Myocyte (in vitro differentiated cells): ENCODE results near the gene TRDMT1. TPM values are rescaled to one million over a fixed set of nuclear protein-coding genes. Genes with fewer than 3 reads are reported as not detected.
A peak's percentile ranks its signal among the peaks of the same experiment; 100 is the strongest.

Experiments
- DNase-seq: peaks from one replicate; pipeline ENCODE4 v3.0.0-alpha.2; 2012; ENCODE audit warnings: low read depth
- total RNA-seq: library from RNA; depleted of rRNA; stranded (reverse); fragments of >200 nt; gene quantifications from 2 replicates; pipeline ENCODE4 v1.2.3, GENCODE V29; 2014

Gene TRDMT1
- total RNA-seq, 1 donor from 2014 or later = 2.6 TPM

DNA sequence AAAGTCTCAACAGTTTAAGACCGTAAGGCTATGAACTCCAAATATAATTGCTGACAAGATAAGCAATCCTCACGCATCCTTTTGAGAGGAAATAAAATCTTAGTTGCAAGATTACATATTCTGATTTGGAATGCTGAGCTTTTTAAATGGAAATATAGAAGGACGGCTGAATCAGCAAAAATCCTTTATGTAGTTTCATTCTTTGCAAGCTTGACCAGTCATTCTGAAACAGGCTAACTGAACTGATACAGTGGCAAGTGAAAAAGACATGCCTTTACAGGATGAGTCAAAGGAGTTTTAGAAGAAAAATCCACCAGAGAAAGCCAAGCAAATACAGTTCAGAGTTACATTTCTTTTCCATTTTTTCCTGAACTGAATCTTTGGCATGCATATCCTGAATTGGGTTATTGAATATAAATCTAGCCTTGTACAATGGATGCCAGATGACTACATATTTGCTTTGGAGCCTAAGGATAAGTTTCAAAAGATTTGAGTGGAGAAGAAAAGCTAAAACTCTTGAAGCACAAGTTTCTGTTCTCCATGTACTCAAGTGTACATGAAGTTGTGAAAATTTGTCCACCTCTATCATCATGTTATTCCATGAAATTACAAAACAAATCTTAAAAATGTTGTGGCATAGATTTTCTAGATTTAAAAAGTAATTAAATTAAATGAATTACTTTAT, 30.9 kb upstream of the TRDMT1 start:
- DNase-seq = no peak

DNA sequence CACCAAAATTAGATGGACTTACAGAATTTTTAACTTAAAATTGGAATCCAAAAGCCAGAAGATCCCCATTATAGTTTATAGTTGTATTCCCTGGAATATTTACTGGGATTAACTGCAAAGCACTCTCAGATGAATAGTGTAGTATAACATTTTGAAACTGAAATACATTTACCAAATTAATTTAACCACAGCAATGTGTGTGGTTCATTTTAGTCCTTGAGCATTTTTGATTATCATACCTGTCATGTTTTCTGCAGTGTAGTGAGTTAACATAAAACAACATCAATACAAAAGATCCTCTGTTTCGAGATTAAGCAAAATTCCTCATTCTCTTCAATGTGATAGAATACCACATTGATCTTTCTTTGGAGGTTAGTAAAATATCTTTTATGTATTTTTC, 30.3 kb upstream of the TRDMT1 start:
- no peak for DNase-seq

DNA sequence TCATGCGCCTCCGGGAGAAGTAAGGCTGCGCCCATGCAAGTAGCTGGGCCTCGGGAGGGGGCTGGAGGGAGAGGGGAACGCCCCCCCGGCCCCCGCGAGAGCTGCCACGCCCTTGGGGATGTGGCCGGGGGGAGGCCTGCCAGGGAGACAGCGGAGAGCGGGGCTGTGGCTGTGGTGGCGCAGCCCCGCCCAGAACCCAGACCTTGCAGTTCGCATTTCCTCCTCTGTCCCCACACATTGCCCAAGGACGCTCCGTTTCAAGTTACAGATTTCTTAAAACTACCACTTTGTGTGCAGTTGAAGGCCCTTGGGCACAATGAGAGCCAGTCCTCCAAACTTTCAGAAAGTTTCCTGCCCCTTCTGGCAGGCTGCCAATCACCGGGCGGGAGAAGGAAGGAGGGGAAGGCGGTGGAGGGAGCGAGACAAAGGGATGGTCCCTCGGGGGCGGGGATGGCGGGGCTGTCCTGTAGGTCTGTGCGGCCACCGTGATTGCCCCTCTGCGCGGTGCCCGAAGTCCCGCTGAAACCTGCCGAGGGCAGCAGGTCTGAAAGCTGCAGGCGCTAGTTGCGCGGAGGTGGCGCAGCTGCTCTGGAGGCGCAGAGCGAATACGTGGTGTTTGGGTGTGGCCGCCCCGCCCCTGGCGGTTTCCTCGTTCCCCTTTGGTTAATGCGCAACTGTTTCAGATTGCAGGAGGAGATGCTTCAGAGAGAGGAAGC, 28.7 kb upstream of the TRDMT1 start:
- peak; percentile 91 for DNase-seq

DNA sequence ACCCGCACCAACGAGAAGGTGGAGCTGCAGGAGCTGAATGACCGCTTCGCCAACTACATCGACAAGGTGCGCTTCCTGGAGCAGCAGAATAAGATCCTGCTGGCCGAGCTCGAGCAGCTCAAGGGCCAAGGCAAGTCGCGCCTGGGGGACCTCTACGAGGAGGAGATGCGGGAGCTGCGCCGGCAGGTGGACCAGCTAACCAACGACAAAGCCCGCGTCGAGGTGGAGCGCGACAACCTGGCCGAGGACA, 28.2 kb upstream of the TRDMT1 start:
- DNase-seq = peak; percentile 53

DNA sequence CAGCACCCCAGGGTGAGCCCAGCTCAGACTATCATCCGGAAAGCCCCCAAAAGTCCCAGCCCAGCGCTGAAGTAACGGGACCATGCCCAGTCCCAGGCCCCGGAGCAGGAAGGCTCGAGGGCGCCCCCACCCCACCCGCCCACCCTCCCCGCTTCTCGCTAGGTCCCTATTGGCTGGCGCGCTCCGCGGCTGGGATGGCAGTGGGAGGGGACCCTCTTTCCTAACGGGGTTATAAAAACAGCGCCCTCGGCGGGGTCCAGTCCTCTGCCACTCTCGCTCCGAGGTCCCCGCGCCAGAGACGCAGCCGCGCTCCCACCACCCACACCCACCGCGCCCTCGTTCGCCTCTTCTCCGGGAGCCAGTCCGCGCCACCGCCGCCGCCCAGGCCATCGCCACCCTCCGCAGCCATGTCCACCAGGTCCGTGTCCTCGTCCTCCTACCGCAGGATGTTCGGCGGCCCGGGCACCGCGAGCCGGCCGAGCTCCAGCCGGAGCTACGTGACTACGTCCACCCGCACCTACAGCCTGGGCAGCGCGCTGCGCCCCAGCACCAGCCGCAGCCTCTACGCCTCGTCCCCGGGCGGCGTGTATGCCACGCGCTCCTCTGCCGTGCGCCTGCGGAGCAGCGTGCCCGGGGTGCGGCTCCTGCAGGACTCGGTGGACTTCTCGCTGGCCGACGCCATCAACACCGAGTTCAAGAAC, 27.7 kb upstream of the TRDMT1 start:
- peak; percentile 93 for DNase-seq

DNA sequence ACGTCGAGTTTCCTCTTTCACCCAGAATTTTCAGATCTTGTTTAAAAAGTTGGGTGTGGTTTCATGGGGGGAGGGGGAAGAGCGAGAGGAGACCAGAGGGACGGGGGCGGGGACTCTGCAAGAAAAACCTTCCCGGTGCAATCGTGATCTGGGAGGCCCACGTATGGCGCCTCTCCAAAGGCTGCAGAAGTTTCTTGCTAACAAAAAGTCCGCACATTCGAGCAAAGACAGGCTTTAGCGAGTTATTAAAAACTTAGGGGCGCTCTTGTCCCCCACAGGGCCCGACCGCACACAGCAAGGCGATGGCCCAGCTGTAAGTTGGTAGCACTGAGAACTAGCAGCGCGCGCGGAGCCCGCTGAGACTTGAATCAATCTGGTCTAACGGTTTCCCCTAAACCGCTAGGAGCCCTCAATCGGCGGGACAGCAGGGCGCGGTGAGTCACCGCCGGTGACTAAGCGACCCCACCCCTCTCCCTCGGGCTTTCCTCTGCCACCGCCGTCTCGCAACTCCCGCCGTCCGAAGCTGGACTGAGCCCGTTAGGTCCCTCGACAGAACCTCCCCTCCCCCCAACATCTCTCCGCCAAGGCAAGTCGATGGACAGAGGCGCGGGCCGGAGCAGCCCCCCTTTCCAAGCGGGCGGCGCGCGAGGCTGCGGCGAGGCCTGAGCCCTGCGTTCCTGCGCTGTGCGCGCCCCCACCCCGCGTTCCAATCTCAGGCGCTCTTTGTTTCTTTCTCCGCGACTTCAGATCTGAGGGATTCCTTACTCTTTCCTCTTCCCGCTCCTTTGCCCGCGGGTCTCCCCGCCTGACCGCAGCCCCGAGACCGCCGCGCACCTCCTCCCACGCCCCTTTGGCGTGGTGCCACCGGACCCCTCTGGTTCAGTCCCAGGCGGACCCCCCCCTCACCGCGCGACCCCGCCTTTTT, 26.9 kb upstream of the TRDMT1 start, which contains the start of gene VIM:
Gene VIM, plus strand, starts transcription at position 151 of the 925 bp plus-strand sequence. CDS start 1,182 bp downstream, outside the sequence.
- DNase-seq = peak; percentile 92

DNA sequence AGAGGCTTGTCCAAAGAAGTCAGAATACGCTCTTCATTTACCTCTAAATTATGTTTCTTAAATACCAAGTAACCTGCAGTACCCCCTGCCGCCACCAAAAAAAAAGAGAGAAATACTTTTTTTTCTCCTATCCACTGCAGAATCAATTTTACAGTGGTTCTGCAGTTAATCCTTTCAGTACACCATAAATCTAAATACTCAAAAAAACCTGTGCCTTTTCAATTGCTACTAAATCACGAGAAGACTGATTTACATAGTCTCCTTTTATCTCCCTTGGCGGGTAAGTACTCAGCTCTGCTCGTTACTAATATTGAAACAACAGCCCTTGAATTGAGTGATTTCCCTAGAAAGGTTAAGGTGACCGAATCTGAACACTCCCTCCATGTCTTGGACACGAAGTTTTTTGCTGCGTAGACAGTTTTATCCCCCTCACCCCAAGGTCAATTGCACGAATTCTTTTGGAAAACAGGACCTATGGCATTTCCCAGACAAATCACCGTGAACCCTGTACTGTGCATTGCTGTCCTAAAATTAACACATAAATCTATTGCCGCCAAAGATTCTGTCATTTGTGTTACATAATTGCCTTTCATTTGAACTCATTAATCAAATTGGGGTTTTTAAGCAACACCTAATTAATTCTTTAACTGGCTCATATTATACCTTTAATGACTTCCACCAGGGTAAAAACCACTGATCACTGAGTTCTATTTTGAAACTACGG, 26.1 kb upstream of the TRDMT1 start:
- DNase-seq = no peak

DNA sequence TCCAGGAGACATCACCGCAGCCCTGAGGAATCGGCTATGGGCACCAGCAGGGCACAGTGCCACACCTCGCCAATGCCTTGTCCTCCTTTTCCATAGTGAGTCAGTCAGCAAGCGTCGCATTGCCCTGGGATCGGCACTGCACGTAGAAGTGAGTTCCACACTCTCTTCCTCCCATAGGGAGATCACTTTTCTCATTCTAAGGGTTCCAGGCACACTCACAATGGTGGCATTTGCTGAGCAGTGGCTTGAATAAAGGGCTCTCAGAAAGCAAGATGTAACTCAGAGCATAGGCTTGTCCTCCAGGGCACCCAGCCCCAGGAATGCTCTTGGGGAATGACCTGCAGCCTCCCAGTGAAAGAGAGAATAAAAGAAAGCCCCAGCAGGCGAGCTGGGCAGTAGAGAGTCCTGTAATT, 25.4 kb upstream of the TRDMT1 start:
- no peak for DNase-seq

DNA sequence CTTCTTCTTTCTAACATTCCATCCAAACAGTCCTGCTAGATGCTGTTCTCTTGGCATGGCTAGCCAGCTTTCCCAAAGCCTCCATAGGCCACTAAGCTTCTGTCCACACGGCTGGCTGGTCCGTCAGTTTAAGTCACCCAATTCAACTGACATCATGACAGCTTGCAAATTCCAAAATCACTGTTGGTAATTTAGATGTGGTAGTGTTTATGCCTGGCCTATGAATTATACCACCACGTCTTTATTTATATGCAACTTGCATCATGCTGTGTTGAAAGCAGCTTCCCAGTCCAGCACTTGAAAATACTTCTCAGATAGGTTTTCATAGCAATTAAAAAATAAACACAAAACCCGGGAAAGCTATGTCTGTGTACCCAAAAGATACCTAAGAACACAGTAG, 24.3 kb upstream of the TRDMT1 start:
- DNase-seq = no peak

DNA sequence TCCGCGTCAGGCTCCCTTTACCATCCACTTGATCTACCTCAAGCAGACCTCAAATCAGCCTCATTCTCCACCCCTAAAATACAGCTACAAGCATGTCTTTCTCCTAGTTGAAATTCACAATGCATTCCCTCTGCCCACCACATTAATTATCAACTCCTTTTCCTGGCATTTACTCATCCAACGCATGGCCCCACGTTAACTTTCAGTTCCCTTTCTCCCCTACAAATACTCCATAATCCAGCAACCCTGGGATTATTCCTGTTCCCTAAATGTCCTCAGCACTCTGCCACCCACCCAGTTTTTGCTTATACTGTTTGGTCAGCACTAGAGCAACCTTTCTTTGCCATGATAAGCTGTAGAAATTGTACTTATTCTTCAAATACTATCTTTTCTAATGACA, 20.9 kb upstream of the TRDMT1 start:
- DNase-seq = no peak

DNA sequence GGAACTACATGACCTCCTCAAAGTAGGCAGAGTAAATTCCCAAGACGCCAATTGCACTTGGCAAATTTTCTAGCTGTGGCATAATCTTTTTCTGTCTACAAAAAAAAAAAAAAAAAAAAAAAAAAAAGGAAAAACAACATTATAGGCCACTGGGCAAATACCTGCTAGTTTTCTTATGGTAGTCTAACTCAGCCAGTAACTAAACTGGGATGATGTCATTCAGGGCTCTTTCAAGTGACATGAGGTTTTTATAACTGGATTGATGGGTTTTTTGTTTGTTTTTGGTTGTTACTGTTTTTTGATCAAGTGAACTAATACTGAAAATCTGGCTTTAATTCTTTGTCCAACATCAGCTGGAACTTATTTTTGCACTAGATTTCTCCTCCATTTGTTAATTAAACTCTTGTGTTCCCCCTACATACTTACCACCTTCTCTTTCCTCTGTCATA, 19.2 kb upstream of the TRDMT1 start:
- no peak for DNase-seq

DNA sequence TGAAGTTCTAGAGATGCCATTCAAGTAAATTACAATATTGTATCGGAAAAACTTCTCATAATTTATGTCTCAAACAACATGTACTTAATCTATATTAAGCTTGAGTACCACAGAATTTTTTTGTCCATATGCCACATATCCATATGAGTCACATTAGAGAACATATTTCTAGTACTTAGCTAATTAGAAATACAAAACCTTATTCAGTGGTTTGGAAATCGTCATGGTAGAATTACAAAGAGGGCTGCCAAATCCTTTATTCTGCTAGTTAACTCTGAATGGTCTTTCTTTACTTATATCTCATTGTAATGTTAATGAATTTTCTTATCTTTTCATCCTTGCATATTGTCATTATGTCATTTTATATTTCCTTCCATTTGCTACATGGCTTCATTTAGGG, 17.6 kb upstream of the TRDMT1 start:
- DNase-seq = no peak

DNA sequence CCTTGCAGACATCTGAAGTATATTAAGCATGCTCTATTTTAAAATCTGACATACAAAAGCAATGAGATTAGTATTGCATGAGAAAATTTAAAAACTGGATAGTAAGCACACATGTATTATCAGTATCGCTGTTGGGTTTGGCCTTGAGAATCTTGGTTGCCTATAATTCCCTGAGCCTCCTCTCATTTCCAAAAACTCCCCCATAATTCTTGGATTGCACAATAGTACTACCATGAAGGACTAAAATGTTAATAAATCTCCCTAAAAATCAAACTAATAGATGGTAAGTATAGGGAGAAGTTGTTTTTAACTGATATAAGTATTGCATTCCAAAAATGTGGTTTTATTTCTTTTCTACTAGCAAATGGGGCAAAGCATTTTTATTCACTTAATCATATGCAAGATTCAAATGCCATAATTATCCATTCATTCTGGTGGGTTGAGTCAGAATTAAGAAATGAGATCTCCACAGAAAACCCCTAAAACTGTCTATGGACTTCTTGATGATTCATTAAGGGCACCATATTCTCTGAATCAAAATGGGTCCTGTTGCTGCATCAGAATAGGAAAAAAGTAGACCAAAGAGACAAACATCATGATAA, 16.3 kb upstream of the TRDMT1 start:
- no peak for DNase-seq

DNA sequence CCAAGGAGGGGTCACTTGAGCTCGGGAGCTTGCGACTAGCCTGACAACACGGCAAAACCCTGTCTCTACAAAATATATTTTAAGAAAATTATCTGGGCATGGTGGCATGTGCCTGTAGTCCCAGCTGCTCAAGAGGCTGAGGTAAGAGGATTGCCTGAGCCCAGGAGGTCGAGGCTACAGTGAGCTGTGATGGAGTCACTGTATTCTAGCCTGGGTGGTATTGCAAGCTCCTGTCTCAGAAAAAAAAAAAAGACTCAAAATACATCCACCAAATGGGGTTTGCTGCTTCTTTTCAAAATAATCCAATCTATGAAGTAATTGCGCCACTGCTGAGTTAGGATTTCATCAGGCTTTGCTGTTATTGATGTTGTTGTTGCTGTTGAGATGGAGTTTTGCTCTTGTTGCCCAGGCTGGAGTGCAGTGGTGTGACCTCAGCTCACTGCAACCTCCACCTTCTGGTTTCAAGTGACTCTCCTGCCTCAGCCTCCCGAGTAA, 15.5 kb upstream of the TRDMT1 start:
- DNase-seq = no peak

DNA sequence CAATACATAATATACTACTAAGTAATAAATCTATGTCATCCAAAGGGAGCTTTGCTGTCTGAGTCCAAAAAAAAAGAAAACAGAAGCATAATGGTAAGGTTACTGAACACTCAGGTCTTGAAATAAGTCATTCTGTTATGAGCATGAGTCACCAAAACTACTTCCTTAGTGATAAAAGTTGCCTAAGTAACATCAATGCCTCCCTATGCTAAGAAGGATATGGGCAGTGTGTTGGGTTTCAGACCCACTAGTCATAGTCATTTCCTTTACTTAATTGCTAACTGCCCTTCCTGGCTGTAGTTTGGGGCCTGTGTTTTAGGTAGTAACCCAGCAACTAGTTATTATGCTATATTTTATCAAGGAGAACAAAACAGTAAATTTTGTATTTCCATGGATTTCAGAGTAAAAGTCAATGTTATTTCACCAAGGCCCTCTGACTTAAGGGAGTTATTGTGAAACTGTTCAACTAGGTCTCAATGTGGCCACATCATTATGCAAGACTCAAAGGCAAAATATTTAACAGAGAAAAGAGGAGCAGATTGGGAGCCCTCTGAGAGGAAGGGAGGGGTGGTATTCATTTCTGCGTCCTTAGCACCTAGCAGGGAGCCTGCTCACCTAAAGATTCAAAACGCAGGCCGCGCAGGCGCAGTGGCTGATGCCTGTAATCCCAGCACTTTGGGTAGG, 14.9 kb upstream of the TRDMT1 start:
- DNase-seq = peak; percentile 64

DNA sequence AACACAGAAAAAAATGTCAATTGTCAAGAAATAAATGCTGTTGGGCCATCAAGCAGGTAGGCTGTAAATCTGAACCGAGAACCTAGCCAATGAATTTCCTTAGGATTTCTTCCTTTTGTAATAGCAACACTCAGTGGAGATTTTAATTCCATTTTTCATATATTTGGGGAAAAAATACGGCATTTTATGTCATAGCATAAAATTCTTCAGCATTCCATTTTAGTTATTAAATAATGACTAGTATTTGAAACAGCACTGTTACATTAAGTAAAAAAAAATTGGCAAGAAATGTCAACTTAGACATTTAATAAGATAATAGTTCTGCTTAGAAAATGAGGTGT, 14.3 kb upstream of the TRDMT1 start:
- DNase-seq = no peak

DNA sequence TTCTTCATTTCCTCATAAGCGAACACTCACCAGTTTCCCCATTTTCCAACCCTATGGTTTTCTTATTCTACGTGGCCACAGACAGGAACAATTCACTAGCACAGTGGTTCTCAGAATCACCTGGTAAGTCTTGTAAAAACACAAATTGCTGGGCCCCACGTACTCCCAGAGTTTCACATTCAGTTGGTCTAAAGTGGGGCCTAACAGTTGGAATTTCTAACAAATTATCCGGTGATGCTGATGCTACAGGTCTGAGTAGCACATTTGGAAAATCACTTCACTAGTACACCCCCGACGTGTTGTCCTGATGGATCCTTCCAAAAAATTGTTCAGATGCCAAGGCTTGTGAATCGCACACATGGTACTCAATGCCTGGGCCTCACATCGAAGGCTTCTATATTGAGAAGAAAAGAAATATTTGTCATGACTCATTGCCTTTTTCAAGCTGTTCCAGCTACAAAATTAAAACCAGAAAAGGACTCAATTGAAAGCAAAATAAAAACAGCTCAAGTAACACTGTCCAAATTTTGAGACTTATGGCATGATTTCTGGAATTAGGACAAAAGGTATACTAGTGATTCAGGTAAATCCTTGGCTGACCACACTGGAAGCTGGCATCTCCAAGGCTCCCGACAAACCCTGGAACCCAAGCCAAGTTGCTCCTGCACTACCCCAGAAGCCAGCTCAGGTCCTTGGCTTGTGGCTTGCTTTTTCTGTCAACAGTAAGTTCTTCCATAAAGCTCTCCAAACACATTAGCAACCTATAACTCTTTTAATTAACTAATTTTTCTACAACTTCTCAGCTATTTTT, 13.7 kb upstream of the TRDMT1 start:
- peak; percentile 88 for DNase-seq

DNA sequence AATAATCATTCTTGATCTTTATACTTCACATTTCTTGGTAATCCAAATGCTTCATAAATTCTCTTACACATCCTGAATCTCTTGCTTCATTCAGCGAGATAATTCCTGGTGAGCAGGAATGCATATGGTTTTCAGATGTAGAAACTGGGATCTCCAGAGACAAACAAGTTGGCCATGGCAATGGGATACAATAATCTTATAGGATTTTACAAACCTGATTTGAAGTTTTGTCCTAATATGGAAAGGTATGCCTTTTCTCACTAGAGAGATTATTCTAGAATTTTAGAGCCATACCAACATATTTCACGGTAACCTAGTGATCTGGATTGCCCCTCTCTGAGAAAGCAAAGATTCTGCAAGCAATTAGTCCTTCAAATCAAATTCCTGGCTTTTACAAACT, 13.1 kb upstream of the TRDMT1 start:
- no peak for DNase-seq
